ENCODE measurements around the gene APP.
"Not testable (repeated sequence)": the region's sequence is repeated elsewhere in the genome, so short reads cannot be mapped to it uniquely, and the experiment has no call there.

APP gene

GRCh38 chr21:26162081-26162480 lies 8.5 kb downstream of the APP start:
- DNase-seq (ENCODE audit: low read depth), result no peak

GRCh38 chr21:26159869-26160268 lies 10.7 kb downstream of the APP start:
- no peak for DNase-seq (ENCODE audit: low read depth)

GRCh38 chr21:26157801-26158200 lies 12.8 kb downstream of the APP start:
- no peak for DNase-seq (ENCODE audit: low read depth)

- no peak for DNase-seq (ENCODE audit: low read depth)
Measured at GRCh38 chr21:26154753-26155152, 15.8 kb downstream of the APP start.

- DNase-seq (ENCODE audit: low read depth), result no peak
Measured at GRCh38 chr21:26153758-26154157, 16.8 kb downstream of the APP start.

- DNase-seq (ENCODE audit: low read depth), result no peak
Measured at GRCh38 chr21:26148840-26149354, 21.7 kb downstream of the APP start.

- DNase-seq (ENCODE audit: low read depth), result no peak
Measured at GRCh38 chr21:26148071-26148839, 22.3 kb downstream of the APP start.

GRCh38 chr21:26147535-26147934 lies 23.0 kb downstream of the APP start:
- no peak for DNase-seq (ENCODE audit: low read depth)

GRCh38 chr21:26146681-26147080 lies 23.9 kb downstream of the APP start:
- no peak for DNase-seq (ENCODE audit: low read depth)

GRCh38 chr21:26144031-26144430 lies 26.5 kb downstream of the APP start:
- DNase-seq (ENCODE audit: low read depth), result no peak

GRCh38 chr21:26142363-26142762 lies 28.2 kb downstream of the APP start:
- DNase-seq (ENCODE audit: low read depth), result no peak

- DNase-seq (ENCODE audit: low read depth), result no peak
Measured at GRCh38 chr21:26140926-26141325, 29.6 kb downstream of the APP start.

- no peak for DNase-seq (ENCODE audit: low read depth)
Measured at GRCh38 chr21:26140164-26140579, 30.4 kb downstream of the APP start.

GRCh38 chr21:26138615-26139257 lies 31.8 kb downstream of the APP start:
- no peak for DNase-seq (ENCODE audit: low read depth)

- DNase-seq (ENCODE audit: low read depth), result no peak
Measured at GRCh38 chr21:26137379-26138060, 33.0 kb downstream of the APP start.

- DNase-seq (ENCODE audit: low read depth), result no peak
Measured at GRCh38 chr21:26136671-26137070, 33.9 kb downstream of the APP start.

- no peak for DNase-seq (ENCODE audit: low read depth)
Measured at GRCh38 chr21:26135520-26135919, 35.0 kb downstream of the APP start.

GRCh38 chr21:26131554-26131953 lies 39.0 kb downstream of the APP start:
- DNase-seq (ENCODE audit: low read depth), result no peak

GRCh38 chr21:26131053-26131452 lies 39.5 kb downstream of the APP start:
- DNase-seq (ENCODE audit: low read depth), result not testable (repeated sequence)

GRCh38 chr21:26130249-26130881 lies 40.2 kb downstream of the APP start:
- DNase-seq (ENCODE audit: low read depth), result no peak

- no peak for DNase-seq (ENCODE audit: low read depth)
Measured at GRCh38 chr21:26127918-26128317, 42.7 kb downstream of the APP start.

- no peak for DNase-seq (ENCODE audit: low read depth)
Measured at GRCh38 chr21:26127073-26127814, 43.3 kb downstream of the APP start.

Measured in activated T-cell treated with anti-CD3 and anti-CD28 coated beads for 1 hour (primary cell).